GM18505 (cell line): ENCODE data around the gene HPF1.
"Not testable (repeated sequence)": the region's sequence is repeated elsewhere in the genome, so short reads cannot be mapped to it uniquely, and the experiment has no call there.

Experiments used
- ATAC-seq: cut with Tn5 transposase; IDR thresholded peaks from one replicate; pipeline ENCODE4 v1.9.1; 2021; ENCODE audit not compliant: unreplicated experiment
- POLR2A ChIP-seq: IDR thresholded peaks from 4 replicates; pipeline ENCODE4 v1.6.1; 2011; ENCODE audit warnings: borderline replicate concordance; ENCODE audit not compliant: insufficient read depth, insufficient read length; ENCODE audit errors: extremely low read depth

The HPF1 gene

DNA sequence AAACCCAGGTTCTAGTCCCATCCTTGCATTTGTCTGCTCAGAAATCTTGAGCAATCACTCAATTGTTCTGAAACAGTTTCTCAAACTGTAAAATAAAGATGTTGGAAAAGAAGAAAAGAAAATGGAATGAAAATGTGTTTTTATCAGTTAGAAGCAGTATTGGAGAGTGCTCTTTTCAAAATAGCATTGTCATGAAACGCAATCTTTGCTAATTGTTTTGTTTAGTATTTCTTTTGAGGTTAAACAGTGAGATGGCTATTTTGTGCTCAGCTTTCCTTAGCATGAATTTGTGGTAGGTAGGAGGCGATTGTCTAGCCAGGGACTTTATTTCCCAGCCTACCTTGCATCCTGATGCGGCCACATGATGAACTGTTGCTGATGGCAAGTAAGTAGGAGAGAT, 10.6 kb upstream of the HPF1 start:
- no peak for ATAC-seq
- no peak for TF ChIP-seq POLR2A

- no peak for TF ChIP-seq POLR2A
- ATAC-seq, result no peak
Observed at GRCh38 chr4:169766741-169767140, 9.0 kb upstream of the HPF1 start.

DNA sequence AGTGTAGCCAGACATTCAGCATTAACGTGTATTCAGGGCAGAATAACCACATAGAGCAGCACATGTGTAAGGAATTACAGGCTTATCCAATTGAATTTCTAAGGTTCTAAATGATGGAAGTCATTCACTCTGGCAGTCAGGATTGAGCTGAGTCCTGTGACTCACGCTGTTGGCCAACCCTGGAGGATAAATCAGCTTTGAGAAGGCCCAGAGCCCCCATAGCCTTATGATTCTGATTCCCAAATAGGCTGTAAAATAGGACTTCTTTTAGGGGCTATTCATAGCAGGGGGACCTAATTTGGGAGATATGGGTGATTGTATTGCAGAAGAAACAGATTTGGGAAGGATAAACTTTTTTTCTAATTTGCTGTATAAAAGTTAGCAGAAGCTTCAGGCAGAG, 8.1 kb upstream of the HPF1 start:
- ATAC-seq, result no peak
- no peak for TF ChIP-seq POLR2A

DNA sequence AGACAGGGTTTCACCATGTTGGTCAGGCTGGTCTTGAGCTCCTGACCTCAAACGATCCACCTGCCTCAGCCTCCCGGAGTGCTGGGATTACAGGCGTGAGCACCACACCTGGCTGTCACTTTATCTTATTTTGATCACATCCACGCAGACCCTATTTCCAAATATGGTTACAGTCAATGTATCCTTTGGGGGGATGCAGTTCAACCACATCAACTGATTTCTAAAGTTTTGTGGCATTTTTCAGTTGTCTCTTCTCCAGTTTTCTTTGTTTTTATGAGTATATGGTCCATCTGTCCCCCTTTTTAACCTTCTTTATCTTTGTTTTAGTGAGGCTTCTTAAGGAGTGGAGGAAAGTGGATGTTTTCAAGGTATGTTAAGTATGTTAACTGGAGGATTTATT, 4.1 kb upstream of the HPF1 start:
- ATAC-seq, result no peak
- TF ChIP-seq POLR2A, result no peak

DNA sequence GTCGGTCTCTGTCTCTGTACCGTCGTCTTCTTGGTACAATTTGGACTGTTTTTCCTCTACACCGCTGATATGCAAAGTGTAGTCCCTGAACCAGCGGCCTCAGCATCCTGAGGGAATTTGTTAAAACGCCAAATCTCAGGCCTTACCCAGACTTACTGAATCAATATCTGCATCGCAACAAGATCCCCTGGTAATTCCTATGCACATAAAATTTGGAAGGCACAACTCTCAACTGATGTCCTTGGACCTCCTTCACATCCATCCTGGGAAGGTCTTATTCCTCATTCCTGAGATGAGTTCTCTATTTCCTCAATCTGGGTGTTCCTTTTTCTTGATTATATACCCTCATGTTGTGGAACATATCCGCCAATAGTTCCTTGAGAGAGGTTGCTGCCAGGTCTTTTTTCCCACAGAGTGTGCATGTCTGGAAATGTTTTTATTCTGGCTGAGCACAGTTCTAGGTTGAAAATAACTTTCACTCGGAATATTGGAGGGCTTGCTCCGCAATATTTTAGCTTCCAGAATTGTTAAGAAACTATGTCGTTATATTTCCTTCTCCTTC, 738 bp upstream of the HPF1 start:
- no peak for ATAC-seq
- TF ChIP-seq POLR2A, result no peak

GRCh38 chr4:169756971-169757574, 671 bp downstream of the HPF1 start:
- peak; percentile 10 for ATAC-seq
- TF ChIP-seq POLR2A, result no peak

- ATAC-seq, result no peak
- no peak for TF ChIP-seq POLR2A
Observed at GRCh38 chr4:169745291-169745690, 12.5 kb downstream of the HPF1 start.

DNA sequence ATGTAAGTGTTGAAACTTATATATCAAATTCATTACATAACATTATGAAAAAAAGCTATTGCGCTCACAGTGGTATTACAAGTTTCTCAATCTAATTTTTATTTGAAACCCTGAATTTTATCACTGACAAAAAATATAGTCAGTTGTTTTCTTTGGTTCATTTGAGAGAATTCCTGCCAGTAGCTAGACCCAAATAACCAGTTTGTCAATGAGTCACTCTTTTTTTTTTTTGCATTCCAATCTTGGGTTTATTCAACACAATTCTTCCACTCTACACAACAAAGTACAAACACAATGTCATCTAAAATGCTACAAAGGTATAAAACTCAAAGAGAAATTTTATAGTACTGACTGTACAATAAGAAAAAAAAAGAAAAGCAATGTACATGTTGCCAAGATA, 13.1 kb downstream of the HPF1 start:
- ATAC-seq, result no peak
- TF ChIP-seq POLR2A, result no peak

GRCh38 chr4:169741569-169741968, 16.2 kb downstream of the HPF1 start:
- no peak for ATAC-seq
- TF ChIP-seq POLR2A, result no peak

DNA sequence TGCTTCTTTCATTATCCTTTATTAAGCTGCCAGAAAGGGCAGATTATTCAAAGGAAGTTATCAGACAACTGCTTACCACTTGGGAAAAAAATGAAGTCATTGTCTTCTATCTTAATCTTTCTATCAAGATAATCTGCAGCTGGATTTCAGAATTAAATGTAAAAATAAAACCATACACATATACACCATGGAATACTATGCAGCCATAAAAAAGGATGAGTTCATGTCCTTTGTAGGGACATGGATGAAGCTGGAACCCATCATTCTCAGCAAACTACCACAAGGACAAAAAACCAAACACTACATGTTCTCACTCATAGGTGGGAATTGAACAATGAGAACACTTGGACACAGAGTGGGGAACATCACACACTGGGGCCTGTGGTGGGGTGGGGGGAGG, 19.1 kb downstream of the HPF1 start:
- ATAC-seq, result not testable (repeated sequence)

GRCh38 chr4:169730564-169730963, 27.2 kb downstream of the HPF1 start:
- no peak for TF ChIP-seq POLR2A
- ATAC-seq, result no peak

DNA sequence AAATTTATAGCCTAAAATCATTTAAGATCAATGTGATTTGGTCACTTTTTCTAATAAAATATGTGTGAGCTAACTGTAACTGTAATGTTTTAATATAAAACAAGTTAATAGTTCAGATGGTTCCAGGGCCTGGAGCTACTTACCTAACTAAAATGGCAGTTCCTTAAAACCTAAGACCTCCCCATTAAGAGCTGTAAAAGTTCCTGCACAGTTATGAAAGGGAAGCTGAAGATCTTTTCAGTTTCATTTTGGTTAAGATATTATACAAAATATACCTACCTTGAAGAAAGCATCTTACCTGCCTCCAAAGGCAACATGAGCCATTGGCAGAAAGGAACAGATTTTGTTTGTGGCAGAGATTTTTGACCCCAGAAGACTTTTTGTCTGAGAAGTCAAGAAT, 30.1 kb downstream of the HPF1 start:
- ATAC-seq, result no peak
- no peak for TF ChIP-seq POLR2A

DNA sequence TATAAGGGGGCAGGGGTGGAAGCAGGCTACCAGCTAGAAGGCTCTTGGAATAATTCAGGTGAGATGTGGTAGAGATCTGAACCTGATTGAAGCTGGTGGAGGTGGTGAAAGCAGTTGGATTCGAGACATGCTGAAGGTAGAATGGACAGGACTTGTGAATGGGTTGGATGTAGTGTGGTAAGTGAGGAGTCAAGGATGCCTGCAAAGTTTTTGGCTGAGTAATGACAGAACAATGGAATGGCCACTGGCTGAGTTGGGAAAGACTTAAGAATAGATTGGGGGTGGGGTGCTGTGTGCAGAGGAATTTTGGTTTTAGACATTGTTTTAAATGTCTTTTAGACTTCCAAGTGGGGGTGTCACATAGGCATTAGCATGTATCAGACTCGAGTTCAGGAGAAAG, 33.5 kb downstream of the HPF1 start:
- no peak for ATAC-seq
- TF ChIP-seq POLR2A, result no peak

GRCh38 chr4:169723207-169723965, 34.4 kb downstream of the HPF1 start:
- TF ChIP-seq POLR2A, result no peak

More at GRCh38 chr4:169723207-169723965, 34.4 kb downstream of the HPF1 start:
- ATAC-seq, result no peak
